Measurements from ENCODE around the gene VPS33A. TPM values are rescaled to one million over a fixed set of nuclear protein-coding genes. Genes with fewer than 3 reads are reported as not detected.
"Not testable (repeated sequence)": the region's sequence is repeated elsewhere in the genome, so short reads cannot be mapped to it uniquely, and the experiment has no call there.

The VPS33A gene
- polyA plus RNA-seq, 1 experiment, result 13.2 TPM

GRCh38 chr12:122282061-122282460 is 15.8 kb upstream of the VPS33A start:
- POLR2A ChIA-PET, result no interaction called here
- CTCF ChIA-PET, result no interaction called here
- H3K36me3 ChIP-seq (ENCODE audit: control insufficient read depth, insufficient read depth, low read length), result peaks cover 8% of the 10 kb centered on the region
- no peak for TF ChIP-seq CTCF (IDR thresholded peaks at IDR 0.05; ENCODE audit: insufficient read depth, low read depth, low read length)
- H3K4me3 ChIP-seq (ENCODE audit: low read depth, low read length), result no peak overlapping the region
- DNase-seq (ENCODE audit: low read depth), result peak; percentile 41
- H3K27me3 ChIP-seq (ENCODE audit: control insufficient read depth, insufficient read depth, low read length), result no peaks in the 10 kb centered on the region

GRCh38 chr12:122276242-122276641 is 9.9 kb upstream of the VPS33A start:
- no peak for DNase-seq (ENCODE audit: low read depth)
- Histone ChIP-seq H3K27me3 (ENCODE audit: control insufficient read depth, insufficient read depth, low read length) (no peaks in the 10 kb centered on the region), H3K36me3 (ENCODE audit: control insufficient read depth, insufficient read depth, low read length) (peaks cover 12% of the 10 kb centered on the region), H3K4me3 (ENCODE audit: low read depth, low read length) (no peak overlapping the region)
- ChIA-PET CTCF (no interaction called here), POLR2A (no interaction called here)
- no peak for TF ChIP-seq CTCF (IDR thresholded peaks at IDR 0.05; ENCODE audit: insufficient read depth, low read depth, low read length)

GRCh38 chr12:122275459-122275858 is 9.2 kb upstream of the VPS33A start:
- Histone ChIP-seq H3K4me3 (ENCODE audit: low read depth, low read length) (no peak overlapping the region), H3K27me3 (ENCODE audit: control insufficient read depth, insufficient read depth, low read length) (no peaks in the 10 kb centered on the region), H3K36me3 (ENCODE audit: control insufficient read depth, insufficient read depth, low read length) (peaks cover 12% of the 10 kb centered on the region)
- DNase-seq (ENCODE audit: low read depth), result no peak
- ChIA-PET CTCF (no interaction called here), POLR2A (no interaction called here)
- TF ChIP-seq CTCF (IDR thresholded peaks at IDR 0.05; ENCODE audit: insufficient read depth, low read depth, low read length), result no peak

- no peaks in the 10 kb centered on the region for H3K27me3 ChIP-seq (ENCODE audit: control insufficient read depth, insufficient read depth, low read length)
- H3K36me3 ChIP-seq (ENCODE audit: control insufficient read depth, insufficient read depth, low read length), result 0 out of 2 replicates have a peak, but pooled peaks cover 1% of the 10 kb centered on the region
- peak overlapping the region; percentile 86 for H3K4me3 ChIP-seq (ENCODE audit: low read depth, low read length)
- DNase-seq (ENCODE audit: low read depth), result no peak
- TF ChIP-seq CTCF (IDR thresholded peaks at IDR 0.05; ENCODE audit: insufficient read depth, low read depth, low read length), result no peak
- POLR2A ChIA-PET, result no interaction called here
- CTCF ChIA-PET, result no interaction called here
Observed at GRCh38 chr12:122265886-122266229, 436 bp downstream of the VPS33A start.

- H3K4me3 ChIP-seq (ENCODE audit: low read depth, low read length), result peak overlapping the region; percentile 86
- DNase-seq (ENCODE audit: low read depth), result no peak
- H3K27me3 ChIP-seq (ENCODE audit: control insufficient read depth, insufficient read depth, low read length), result no peaks in the 10 kb centered on the region
- POLR2A ChIA-PET, result no interaction called here
- 0 out of 2 replicates have a peak, but pooled peaks cover 1% of the 10 kb centered on the region for H3K36me3 ChIP-seq (ENCODE audit: control insufficient read depth, insufficient read depth, low read length)
- CTCF ChIA-PET, result interaction anchor here (0.8 kb wide), 1 partner anchor 14 kb away, joined by 4 read pairs; no protein-coding TSS in a partner anchor
- TF ChIP-seq CTCF (IDR thresholded peaks at IDR 0.05; ENCODE audit: insufficient read depth, low read depth, low read length), result no peak
Observed at GRCh38 chr12:122265476-122265875, 818 bp downstream of the VPS33A start.

- POLR2A ChIA-PET; H3K4me3 ChIP-seq (ENCODE audit: low read depth, low read length); H3K36me3 ChIP-seq (ENCODE audit: control insufficient read depth, insufficient read depth, low read length); DNase-seq (ENCODE audit: low read depth); H3K27me3 ChIP-seq (ENCODE audit: control insufficient read depth, insufficient read depth, low read length): not testable (repeated sequence)
- CTCF ChIA-PET, result interaction anchor here (0.8 to 1.3 kb wide), 3 partner anchors 21 to 206 kb away, joined by 3 read pairs; no protein-coding TSS in a partner anchor
Observed at GRCh38 chr12:122260735-122261134, 5.6 kb downstream of the VPS33A start.

GRCh38 chr12:122258939-122259338 is 7.4 kb downstream of the VPS33A start:
- POLR2A ChIA-PET; H3K4me3 ChIP-seq (ENCODE audit: low read depth, low read length); H3K27me3 ChIP-seq (ENCODE audit: control insufficient read depth, insufficient read depth, low read length); H3K36me3 ChIP-seq (ENCODE audit: control insufficient read depth, insufficient read depth, low read length); DNase-seq (ENCODE audit: low read depth); CTCF ChIA-PET: not testable (repeated sequence)

- H3K27me3 ChIP-seq (ENCODE audit: control insufficient read depth, insufficient read depth, low read length); CTCF ChIA-PET; H3K4me3 ChIP-seq (ENCODE audit: low read depth, low read length); POLR2A ChIA-PET; H3K36me3 ChIP-seq (ENCODE audit: control insufficient read depth, insufficient read depth, low read length); DNase-seq (ENCODE audit: low read depth): not testable (repeated sequence)
Observed at GRCh38 chr12:122258462-122258861, 7.8 kb downstream of the VPS33A start.

Data from BJ (cell line).